ENCODE measurements around the gene DLG4.

The DLG4 gene

DNA sequence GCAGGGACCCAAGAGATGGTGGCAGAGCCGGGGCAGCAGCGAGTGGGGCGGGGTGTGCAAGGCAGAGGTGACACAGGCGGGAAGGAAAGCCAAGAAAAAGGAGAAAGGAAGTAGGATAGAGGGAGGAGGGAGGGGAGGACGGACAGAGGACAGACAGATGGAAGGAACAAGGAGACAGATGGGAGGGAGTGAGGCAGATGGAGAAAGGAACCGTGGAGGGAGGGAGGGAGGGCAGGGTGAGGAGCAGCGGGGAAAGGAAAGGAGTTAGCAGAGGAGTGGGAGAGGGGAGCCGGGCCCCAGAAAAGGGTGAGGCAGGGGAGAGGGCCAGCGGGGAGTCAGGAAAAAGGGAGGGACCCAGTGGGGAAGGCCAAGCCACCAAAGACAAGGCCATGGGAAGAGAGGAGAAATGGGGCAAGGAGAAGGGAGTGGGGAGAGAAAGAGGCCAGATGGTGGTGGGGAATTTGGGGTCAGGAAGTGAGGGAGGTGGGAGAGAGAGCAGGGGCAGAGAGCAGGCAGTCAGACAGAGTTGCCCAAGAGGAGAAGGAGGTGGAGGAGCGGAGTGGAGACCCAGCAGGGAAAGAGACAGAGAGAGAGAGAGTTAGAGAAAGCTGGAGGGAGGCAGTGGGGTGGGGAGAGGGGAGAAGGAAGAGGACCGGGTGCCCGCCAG, 27.2 kb downstream of the DLG4 start:
- TF ChIP-seq, protein P1, sequence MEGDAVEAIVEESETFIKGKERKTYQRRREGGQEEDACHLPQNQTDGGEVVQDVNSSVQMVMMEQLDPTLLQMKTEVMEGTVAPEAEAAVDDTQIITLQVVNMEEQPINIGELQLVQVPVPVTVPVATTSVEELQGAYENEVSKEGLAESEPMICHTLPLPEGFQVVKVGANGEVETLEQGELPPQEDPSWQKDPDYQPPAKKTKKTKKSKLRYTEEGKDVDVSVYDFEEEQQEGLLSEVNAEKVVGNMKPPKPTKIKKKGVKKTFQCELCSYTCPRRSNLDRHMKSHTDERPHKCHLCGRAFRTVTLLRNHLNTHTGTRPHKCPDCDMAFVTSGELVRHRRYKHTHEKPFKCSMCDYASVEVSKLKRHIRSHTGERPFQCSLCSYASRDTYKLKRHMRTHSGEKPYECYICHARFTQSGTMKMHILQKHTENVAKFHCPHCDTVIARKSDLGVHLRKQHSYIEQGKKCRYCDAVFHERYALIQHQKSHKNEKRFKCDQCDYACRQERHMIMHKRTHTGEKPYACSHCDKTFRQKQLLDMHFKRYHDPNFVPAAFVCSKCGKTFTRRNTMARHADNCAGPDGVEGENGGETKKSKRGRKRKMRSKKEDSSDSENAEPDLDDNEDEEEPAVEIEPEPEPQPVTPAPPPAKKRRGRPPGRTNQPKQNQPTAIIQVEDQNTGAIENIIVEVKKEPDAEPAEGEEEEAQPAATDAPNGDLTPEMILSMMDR (conservative IDR thresholded peaks at IDR 0.05; ENCODE audit: low read depth): no peak
- POLR2A ChIA-PET (ENCODE audit: low non-redundant PET): no interaction called here
- H3K27ac ChIP-seq: 0 out of 2 replicates have a peak overlapping the region, but pooled peaks have one; percentile 25
- DNase-seq (ENCODE audit: low spot score): no peak
- CTCF ChIA-PET: no interaction called here

- TF ChIP-seq, protein P1 (conservative IDR thresholded peaks at IDR 0.05; ENCODE audit: low read depth): no peak
- no peak overlapping the region for H3K27ac ChIP-seq
- DNase-seq (ENCODE audit: low spot score): peak; percentile 56
- ChIA-PET CTCF (interaction anchor here (0.8 kb wide), 1 partner anchor 48 kb away, joined by 3 read pairs; no protein-coding TSS in a partner anchor), POLR2A (ENCODE audit: low non-redundant PET) (no interaction called here)
Observed at GRCh38 chr17:7191571-7192270, 27.9 kb downstream of the DLG4 start.

- H3K27ac ChIP-seq: no peak overlapping the region
- TF ChIP-seq, protein P1 (conservative IDR thresholded peaks at IDR 0.05; ENCODE audit: low read depth): no peak
- CTCF ChIA-PET: interaction anchor here (0.8 kb wide), 1 partner anchor 48 kb away, joined by 3 read pairs; no protein-coding TSS in a partner anchor
- POLR2A ChIA-PET (ENCODE audit: low non-redundant PET): no interaction called here
- DNase-seq (ENCODE audit: low spot score): no peak
Observed at GRCh38 chr17:7191069-7191468, 28.6 kb downstream of the DLG4 start.

DNA sequence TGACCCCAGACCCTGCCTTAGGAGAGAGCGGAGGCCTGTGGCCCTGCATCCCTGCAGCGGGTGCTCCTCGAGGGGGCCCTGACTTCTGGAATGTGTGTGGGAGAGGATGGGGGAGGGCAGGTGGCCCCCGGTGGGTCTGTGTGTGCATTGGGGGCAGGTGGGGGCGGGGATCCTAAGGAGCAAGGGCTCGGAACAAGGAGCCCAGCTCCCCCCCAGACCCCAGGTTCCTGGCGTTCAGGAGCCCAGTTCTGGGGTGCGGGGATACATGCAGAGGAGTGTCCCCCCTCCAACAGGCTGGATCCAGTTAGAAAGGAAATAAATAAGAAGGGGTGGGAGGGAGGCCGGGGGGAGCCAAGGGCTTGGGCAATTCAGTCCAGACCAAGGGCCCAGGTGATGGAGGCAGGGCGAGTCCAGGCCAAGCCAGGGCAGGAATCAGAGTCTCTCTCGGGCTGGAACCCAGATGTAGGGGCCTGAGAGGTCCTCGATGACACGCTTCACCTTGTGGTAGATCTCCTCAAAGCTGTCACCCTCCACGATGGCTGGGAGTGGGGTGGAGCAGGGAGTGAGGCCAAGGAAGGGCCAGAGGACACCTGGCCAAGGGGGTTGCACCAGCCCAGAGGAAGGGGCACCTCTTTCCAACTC, 29.2 kb downstream of the DLG4 start:
- CTCF ChIA-PET: no interaction called here
- no peak overlapping the region for H3K27ac ChIP-seq
- POLR2A ChIA-PET (ENCODE audit: low non-redundant PET): no interaction called here
- TF ChIP-seq, protein P1 (conservative IDR thresholded peaks at IDR 0.05; ENCODE audit: low read depth): no peak
- no peak for DNase-seq (ENCODE audit: low spot score)

DNA sequence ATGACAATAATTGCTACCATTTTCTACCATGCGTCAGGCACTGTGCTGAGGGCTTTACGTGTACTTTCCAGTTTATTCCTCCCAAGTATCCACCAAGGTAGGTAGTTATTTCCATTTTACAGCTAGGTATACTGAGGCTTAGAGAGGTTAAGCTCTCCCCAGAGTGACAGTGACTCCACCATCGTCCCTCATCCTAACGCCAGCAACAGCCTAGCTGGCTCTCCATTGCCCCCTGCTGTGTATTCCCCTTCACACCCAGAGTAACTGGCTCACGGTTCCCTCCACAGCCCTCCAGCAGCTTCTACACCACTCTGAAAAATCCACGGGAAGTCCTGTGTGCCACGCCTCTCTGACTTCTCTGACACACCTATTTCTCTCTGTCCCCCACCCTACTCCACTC, 33.4 kb downstream of the DLG4 start:
- TF ChIP-seq, protein P1 (conservative IDR thresholded peaks at IDR 0.05; ENCODE audit: low read depth): no peak
- H3K27ac ChIP-seq: no peak overlapping the region
- POLR2A ChIA-PET (ENCODE audit: low non-redundant PET): no interaction called here
- CTCF ChIA-PET: interaction anchor here (0.6 to 0.9 kb wide), 2 partner anchors 9 kb away, joined by 3 read pairs; no protein-coding TSS in a partner anchor
- DNase-seq (ENCODE audit: low spot score): no peak

- H3K27ac ChIP-seq: peak overlapping the region; percentile 8; the same call in 1 of the 2 replicates
- POLR2A ChIA-PET (ENCODE audit: low non-redundant PET): no interaction called here
- TF ChIP-seq, protein P1 (conservative IDR thresholded peaks at IDR 0.05; ENCODE audit: low read depth): no peak
- DNase-seq (ENCODE audit: low spot score): no peak
- CTCF ChIA-PET: no interaction called here
Observed at GRCh38 chr17:7184647-7185046, 35.0 kb downstream of the DLG4 start.

All from RWPE1 (cell line).